GM23248 (cell line): Measurements from ENCODE around the gene ARSI. TPM values are rescaled to one million over a fixed set of nuclear protein-coding genes. Genes with fewer than 3 reads are reported as not detected.

ENCODE experiments used
- DNase-seq: peaks from one replicate; pipeline ENCODE4 v3.0.0-alpha.2; 2015
- H2AFZ ChIP-seq: fragments of 200-600 bp; sonication (generic); 2 replicates; pipeline ENCODE4 v1.6.1; 2016; ENCODE audit warnings: antibody characterized with exemption
- H3F3A ChIP-seq: fragments of 200-600 bp; sonication (generic); 2 replicates; pipeline ENCODE4 v1.6.1; 2016; ENCODE audit warnings: mild to moderate bottlenecking, antibody characterized with exemption, mixed run types; ENCODE audit not compliant: insufficient read depth
- H3K27ac ChIP-seq: fragments of 200-600 bp; sonication (generic); 2 replicates; pipeline ENCODE4 v1.5.1; 2016; ENCODE audit warnings: mild to moderate bottlenecking
- H3K27me3 ChIP-seq: fragments of 200-600 bp; sonication (generic); replicated peaks from 2 replicates; pipeline ENCODE4 v1.6.1; 2016; ENCODE audit warnings: mild to moderate bottlenecking; ENCODE audit not compliant: insufficient read depth
- H3K36me3 ChIP-seq: fragments of 200-600 bp; sonication (generic); 2 replicates; pipeline ENCODE4 v1.6.1; 2016; ENCODE audit warnings: low read depth, mild to moderate bottlenecking
- H3K4me1 ChIP-seq: fragments of 200-600 bp; sonication (generic); 2 replicates; pipeline ENCODE4 v1.6.1; 2016; ENCODE audit warnings: mild to moderate bottlenecking; ENCODE audit not compliant: insufficient read depth
- H3K4me2 ChIP-seq: fragments of 200-600 bp; sonication (generic); one replicate; pipeline ENCODE4 v1.6.1; 2016; ENCODE audit warnings: mild to moderate bottlenecking; ENCODE audit not compliant: unreplicated experiment
- H3K4me3 ChIP-seq: fragments of 200-600 bp; sonication (generic); 2 replicates; pipeline ENCODE4 v1.5.1; 2016; ENCODE audit warnings: mild to moderate bottlenecking
- H3K79me2 ChIP-seq: fragments of 200-600 bp; sonication (generic); 2 replicates; pipeline ENCODE4 v1.6.1; 2016; ENCODE audit warnings: mild to moderate bottlenecking; ENCODE audit not compliant: insufficient read depth
- H3K9ac ChIP-seq: fragments of 200-600 bp; sonication (generic); 2 replicates; pipeline ENCODE4 v1.6.1; 2016; ENCODE audit warnings: mild to moderate bottlenecking
- H3K9me2 ChIP-seq: fragments of 200-600 bp; sonication (generic); 2 replicates; pipeline ENCODE4 v1.6.1; 2016; ENCODE audit warnings: mixed run types, mild to moderate bottlenecking, moderate library complexity; ENCODE audit not compliant: insufficient read depth
- H3K9me3 ChIP-seq: fragments of 200-600 bp; sonication (generic); one replicate; pipeline ENCODE4 v1.6.1; 2017; ENCODE audit warnings: low read depth
- H4K20me1 ChIP-seq: fragments of 200-600 bp; sonication (generic); 2 replicates; pipeline ENCODE4 v1.6.0; 2016; ENCODE audit not compliant: insufficient read depth
- EZH2 ChIP-seq: fragments of 200-600 bp; sonication (generic); IDR thresholded peaks from 2 replicates; pipeline ENCODE4 v1.6.1; 2018; ENCODE audit warnings: antibody characterized with exemption, mild to moderate bottlenecking; ENCODE audit not compliant: insufficient read depth, poor library complexity, severe bottlenecking
- EZH2phosphoT487 ChIP-seq: fragments of 200-600 bp; sonication (generic); IDR thresholded peaks from 2 replicates; pipeline ENCODE4 v1.6.1; 2018; ENCODE audit warnings: antibody characterized with exemption, moderate library complexity, mild to moderate bottlenecking, low read depth; ENCODE audit not compliant: insufficient read depth
- WGBS, 2 experiments: methylation state at CpG; one replicate each; pipeline ENCODE4 v1.1.6; 2015 to 2017; ENCODE audit warnings: low lambda C conversion rate in 2 of 2, low coverage in 1 of 2; ENCODE audit errors: missing lambda C conversion rate in 2 of 2; 5-methylcytosine and 5-hydroxymethylcytosine counted together
- in situ Hi-C: fragments of 300-500 bp; cut with MboI; formaldehyde crosslinking; loops from 2 replicates; pipeline ENCODE4 v1.15.0; 2020
- polyA plus RNA-seq: library from polyadenylated mRNA; unstranded; fragments of >200 nt; fragmentation: Nextera tagmentation; extraction: Ambion mirVana; gene quantifications from 2 replicates; pipeline ENCODE4 v1.2.1, GENCODE V29; 2016
- total RNA-seq: library from RNA; depleted of rRNA; stranded (reverse); fragments of >200 nt; shearing (Covaris generic); gene quantifications from 2 replicates; pipeline ENCODE4 v1.2.3, GENCODE V29; 2014; rRNA removed

ARSI gene
- 4.2 and 4.3 TPM in 2 replicates for total RNA-seq
- 0.72 and 1.0 TPM in 2 replicates for polyA plus RNA-seq

DNA sequence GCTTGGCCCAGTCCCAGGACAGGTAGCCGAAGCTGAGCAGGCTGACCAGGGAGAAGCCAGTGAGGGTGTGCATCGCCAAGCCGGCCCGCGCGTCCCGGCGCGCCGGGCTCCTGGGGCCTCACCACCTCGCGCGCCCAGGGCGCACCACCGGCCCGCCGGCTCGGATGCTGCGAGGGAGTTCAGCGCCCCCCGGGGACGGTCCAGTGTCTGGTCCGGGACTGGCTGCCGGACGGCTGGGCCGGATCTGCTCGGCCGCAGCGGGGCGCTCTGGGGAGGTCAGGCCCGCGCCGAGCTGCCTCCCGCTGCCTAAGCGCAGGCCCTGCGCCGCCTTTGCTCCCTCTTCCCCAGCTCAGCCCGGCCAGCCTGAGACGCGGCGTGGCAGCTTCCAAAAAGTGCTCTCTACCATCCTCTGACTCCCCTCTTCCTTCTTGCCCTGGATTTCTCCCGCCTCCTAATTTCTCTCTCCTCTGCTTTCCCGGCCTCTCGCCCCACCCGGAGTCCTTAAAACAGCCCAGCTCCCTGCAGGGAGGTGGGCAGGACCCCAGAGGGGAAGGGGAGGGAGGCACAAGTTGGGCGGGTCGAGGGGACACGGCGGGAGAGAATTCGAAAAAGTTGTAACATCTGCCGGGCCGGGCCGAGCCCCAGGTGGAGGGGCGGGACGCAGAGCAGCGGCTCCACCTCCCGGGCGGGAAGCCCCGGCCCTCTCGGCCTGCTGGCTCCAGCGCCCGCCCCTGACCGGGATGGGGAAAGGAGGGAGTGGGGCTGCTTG is at the start of gene ARSI:
ARSI (minus strand) TSS at position 605 of the 769 bp plus-strand sequence; CDS start at position 73, 532 bp downstream.
- DNase-seq: peak; percentile 76
- Histone ChIP-seq H3F3A (peaks cover 19% of the 10 kb centered on the region), H3K4me3 (peak within 1 kb of the TSS; percentile 68), H4K20me1 (no peaks in the 10 kb centered on the region), H3K4me1 (peaks cover 34% of the 10 kb centered on the region), H3K9ac (peak within 1 kb of the TSS; percentile 84), H3K4me2 (peak within 1 kb of the TSS; percentile 86), H3K79me2 (no peaks in the 10 kb centered on the region), H3K9me3 (no peaks in the 10 kb centered on the region), H3K9me2 (no peaks in the 10 kb centered on the region), H3K36me3 (no peaks in the 10 kb centered on the region), H2AFZ (peak within 1 kb of the TSS; percentile 92), H3K27me3 (no peaks in the 10 kb centered on the region), H3K27ac (no peak within 1 kb of the TSS)
- in situ Hi-C loops: no loop called here
- 3 to 4% methylated on average over 37 to 39 of the region's 63 CpGs for WGBS, 2 experiments
- TF ChIP-seq EZH2phosphoT487: no peak
- no peak for TF ChIP-seq EZH2

DNA sequence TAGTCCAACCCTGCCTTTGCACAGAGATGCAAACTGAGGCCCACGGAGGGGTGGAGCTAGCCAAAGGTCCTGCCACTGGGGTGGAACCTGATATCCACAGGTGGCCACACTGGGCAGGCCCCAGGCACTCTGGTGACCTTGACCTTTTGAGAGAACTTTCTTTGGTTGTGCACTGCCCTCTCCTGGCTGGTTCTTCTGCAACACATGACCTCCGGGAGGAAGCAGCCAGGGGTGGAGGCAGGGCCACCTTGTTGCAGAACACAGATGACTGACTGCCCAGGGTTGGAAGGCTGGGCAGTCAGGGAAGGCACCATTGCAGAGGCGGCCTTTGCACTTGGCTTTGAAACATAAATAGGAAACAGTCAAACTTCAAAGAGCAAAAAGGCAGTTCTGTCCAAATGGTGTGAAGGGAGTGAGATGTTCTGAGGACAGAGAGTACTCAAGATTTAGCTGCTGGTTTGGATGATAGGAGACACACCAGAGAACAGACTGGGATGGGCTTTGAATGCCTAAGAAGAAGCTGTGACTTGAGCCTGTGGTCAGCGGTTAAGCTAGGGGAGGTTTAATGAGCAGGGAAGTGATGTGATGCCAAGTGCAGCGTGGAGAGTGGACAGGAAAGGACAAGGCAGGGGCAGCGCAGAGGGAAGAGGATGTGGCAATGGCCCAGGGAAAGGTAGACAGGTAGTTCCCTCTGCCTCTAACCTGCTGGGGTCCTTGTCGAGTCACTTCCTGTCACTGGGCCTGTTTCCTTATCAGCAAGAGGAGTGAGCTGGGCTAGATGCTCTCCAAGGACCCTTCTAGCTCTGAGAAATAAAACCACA is 48.0 kb upstream of the ARSI start:
- H3K27ac ChIP-seq: no peak overlapping the region
- no peaks in the 10 kb centered on the region for H3F3A ChIP-seq
- no peak overlapping the region for H2AFZ ChIP-seq
- TF ChIP-seq EZH2phosphoT487 (no peak), EZH2 (no peak)
- no peaks in the 10 kb centered on the region for H3K9me2 ChIP-seq
- H3K4me3 ChIP-seq: no peak overlapping the region
- H3K4me1 ChIP-seq: no peaks in the 10 kb centered on the region
- DNase-seq: peak; percentile 85
- no peak overlapping the region for H3K4me2 ChIP-seq
- WGBS, 2 experiments: 51 to 55% methylated on average over 7 of the region's 7 CpGs
- in situ Hi-C loops: no loop called here
- H3K79me2 ChIP-seq: no peaks in the 10 kb centered on the region
- H3K9ac ChIP-seq: no peak overlapping the region
- H3K27me3 ChIP-seq: no peaks in the 10 kb centered on the region
- H3K9me3 ChIP-seq: no peaks in the 10 kb centered on the region
- no peaks in the 10 kb centered on the region for H4K20me1 ChIP-seq
- no peaks in the 10 kb centered on the region for H3K36me3 ChIP-seq

GRCh38 chr5:150349681-150350275 is 47.1 kb upstream of the ARSI start:
- H3K27ac ChIP-seq: no peak overlapping the region
- in situ Hi-C loops: no loop called here
- WGBS, 2 experiments: 72 to 78% methylated on average over 6 of the region's 6 CpGs

GRCh38 chr5:150347451-150347850 is 44.7 kb upstream of the ARSI start:
- Histone ChIP-seq H3K4me2 (no peak overlapping the region), H3K4me3 (no peak overlapping the region), H3F3A (no peaks in the 10 kb centered on the region), H3K79me2 (no peaks in the 10 kb centered on the region), H4K20me1 (no peaks in the 10 kb centered on the region), H3K9ac (no peak overlapping the region), H3K27me3 (no peaks in the 10 kb centered on the region), H3K36me3 (no peaks in the 10 kb centered on the region), H3K27ac (no peak overlapping the region), H3K9me3 (no peaks in the 10 kb centered on the region), H3K9me2 (no peaks in the 10 kb centered on the region), H3K4me1 (no peaks in the 10 kb centered on the region), H2AFZ (no peak overlapping the region)
- TF ChIP-seq EZH2 (no peak), EZH2phosphoT487 (no peak)
- WGBS, 2 experiments: 61% methylated on average over 9 of the region's 9 CpGs
- DNase-seq: no peak
- in situ Hi-C loops: no loop called here

More at GRCh38 chr5:150349681-150350275, 47.1 kb upstream of the ARSI start:
- H3K27me3 ChIP-seq: no peaks in the 10 kb centered on the region
- no peaks in the 10 kb centered on the region for H3K9me2 ChIP-seq
- H2AFZ ChIP-seq: no peak overlapping the region
- H3K4me3 ChIP-seq: no peak overlapping the region
- H3K79me2 ChIP-seq: no peaks in the 10 kb centered on the region
- no peak for TF ChIP-seq EZH2
- TF ChIP-seq EZH2phosphoT487: no peak
- no peak overlapping the region for H3K9ac ChIP-seq
- no peaks in the 10 kb centered on the region for H4K20me1 ChIP-seq
- no peaks in the 10 kb centered on the region for H3K36me3 ChIP-seq
- no peaks in the 10 kb centered on the region for H3F3A ChIP-seq
- no peaks in the 10 kb centered on the region for H3K9me3 ChIP-seq
- no peak overlapping the region for H3K4me2 ChIP-seq
- no peak for DNase-seq
- no peaks in the 10 kb centered on the region for H3K4me1 ChIP-seq
